SW 1271 (cell line): Measurements from ENCODE around the gene GRID1.
"Not testable (repeated sequence)": the region's sequence is repeated elsewhere in the genome, so short reads cannot be mapped to it uniquely, and the experiment has no call there.

Experiments
- DNase-seq, 2 experiments: peaks; one replicate each; lab custom pipeline; 2025; lab: John Stamatoyannopoulos, UW

GRID1 gene

GRCh38 chr10:85791818-85792532, 574.6 kb downstream of the GRID1 start:
- no peak for DNase-seq

GRCh38 chr10:85789982-85790789, 576.4 kb downstream of the GRID1 start:
- no peak for DNase-seq

GRCh38 chr10:85789125-85789524, 577.5 kb downstream of the GRID1 start:
- DNase-seq = no peak

GRCh38 chr10:85788570-85788969, 578.0 kb downstream of the GRID1 start:
- no peak for DNase-seq

GRCh38 chr10:85787881-85788280, 578.7 kb downstream of the GRID1 start:
- DNase-seq = no peak

- DNase-seq = no peak
Measured at GRCh38 chr10:85787393-85787792, 579.2 kb downstream of the GRID1 start.

- DNase-seq = no peak
Measured at GRCh38 chr10:85786401-85786899, 580.1 kb downstream of the GRID1 start.

- DNase-seq = no peak
Measured at GRCh38 chr10:85784792-85785191, 581.8 kb downstream of the GRID1 start.

GRCh38 chr10:85781404-85781803, 585.2 kb downstream of the GRID1 start:
- no peak for DNase-seq

- no peak for DNase-seq
Measured at GRCh38 chr10:85778074-85778473, 588.5 kb downstream of the GRID1 start.

- DNase-seq = no peak
Measured at GRCh38 chr10:85767891-85768290, 598.7 kb downstream of the GRID1 start.

- no peak for DNase-seq
Measured at GRCh38 chr10:85764108-85764507, 602.5 kb downstream of the GRID1 start.

- no peak for DNase-seq
Measured at GRCh38 chr10:85761906-85762445, 604.6 kb downstream of the GRID1 start.

GRCh38 chr10:85741626-85742300, 624.8 kb downstream of the GRID1 start:
- DNase-seq = no peak

- DNase-seq = no peak
Measured at GRCh38 chr10:85735997-85736396, 630.6 kb downstream of the GRID1 start.

- no peak for DNase-seq
Measured at GRCh38 chr10:85734791-85735190, 631.8 kb downstream of the GRID1 start.

GRCh38 chr10:85724215-85724614, 642.4 kb downstream of the GRID1 start:
- no peak for DNase-seq

GRCh38 chr10:85720931-85721590, 645.5 kb downstream of the GRID1 start:
- no peak for DNase-seq

- no peak for DNase-seq
Measured at GRCh38 chr10:85719408-85719807, 647.2 kb downstream of the GRID1 start.

- no peak for DNase-seq
Measured at GRCh38 chr10:85713885-85714284, 652.7 kb downstream of the GRID1 start.

GRCh38 chr10:85702768-85703167, 663.8 kb downstream of the GRID1 start:
- no peak for DNase-seq

GRCh38 chr10:85699066-85699465, 667.5 kb downstream of the GRID1 start:
- DNase-seq = not testable (repeated sequence)
